WI38 (cell line): ENCODE measurements around the gene TAF11L3.
"Not testable (repeated sequence)": the region's sequence is repeated elsewhere in the genome, so short reads cannot be mapped to it uniquely, and the experiment has no call there.

Experiments
- H3K4me3 ChIP-seq: 2 replicates; pipeline ENCODE4 v1.5.1; 2011; ENCODE audit warnings: low read depth, mild to moderate bottlenecking, control low read depth, low read length
- CTCF ChIP-seq: IDR thresholded peaks from 2 replicates; pipeline ENCODE4 v1.5.1; 2012; ENCODE audit warnings: low read depth, mild to moderate bottlenecking, control low read depth, low read length

The TAF11L3 gene

GRCh38 chr5:17492770-17493169, 25.4 kb upstream of the TAF11L3 start:
- H3K4me3 ChIP-seq = no peak overlapping the region
- no peak for TF ChIP-seq CTCF

DNA sequence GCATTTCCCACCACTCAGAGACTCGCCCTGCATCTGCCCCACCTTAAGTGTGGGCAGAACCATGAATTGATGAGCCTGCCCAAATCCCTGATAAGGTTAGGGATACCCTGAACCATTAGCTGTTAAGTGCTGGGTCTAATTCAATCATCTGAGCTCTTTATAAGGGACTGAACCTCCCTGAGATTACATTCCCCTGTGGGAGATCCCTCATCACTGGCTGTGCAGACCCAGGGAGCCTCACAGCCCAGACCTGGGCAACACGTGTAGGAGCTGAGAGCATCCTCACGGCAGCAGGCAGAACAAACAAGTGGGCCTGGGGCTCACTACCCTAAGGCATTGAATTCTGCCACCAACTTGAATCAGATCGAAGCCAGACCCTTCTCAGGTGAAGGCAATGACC, 20.7 kb upstream of the TAF11L3 start:
- TF ChIP-seq CTCF = no peak
- no peak overlapping the region for H3K4me3 ChIP-seq

- H3K4me3 ChIP-seq = not testable (repeated sequence)
These were observed 20.2 kb upstream of the TAF11L3 start, which contains the start of gene TAF11L2 for GRCh38 chr5:17497931-17498330. Gene TAF11L2, plus strand, starts transcription at chr5:17498231.

- no peak for TF ChIP-seq CTCF
- no peak overlapping the region for H3K4me3 ChIP-seq
These were observed 6.3 kb upstream of the TAF11L3 start for GRCh38 chr5:17511775-17512325.

DNA sequence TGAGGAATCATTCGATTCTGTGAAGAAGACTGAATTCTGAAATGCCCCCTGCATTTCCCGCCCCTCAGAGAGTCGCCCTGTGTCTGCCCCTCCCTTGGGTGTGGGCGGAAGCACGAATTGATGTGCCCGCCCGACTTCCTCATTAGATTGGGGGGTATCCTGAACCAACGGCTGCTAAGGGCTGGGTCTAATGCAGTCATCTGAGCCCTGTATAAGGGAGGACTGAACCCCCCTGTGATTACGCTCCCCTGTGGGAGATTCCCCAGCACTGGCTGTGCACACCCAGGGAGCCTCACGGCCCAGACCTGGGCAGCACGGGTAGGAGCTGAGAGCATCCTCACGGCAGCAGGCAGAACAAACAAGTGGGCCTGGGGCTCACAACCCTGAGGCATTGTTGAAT, 641 bp upstream of the TAF11L3 start:
- not testable (repeated sequence) for H3K4me3 ChIP-seq

DNA sequence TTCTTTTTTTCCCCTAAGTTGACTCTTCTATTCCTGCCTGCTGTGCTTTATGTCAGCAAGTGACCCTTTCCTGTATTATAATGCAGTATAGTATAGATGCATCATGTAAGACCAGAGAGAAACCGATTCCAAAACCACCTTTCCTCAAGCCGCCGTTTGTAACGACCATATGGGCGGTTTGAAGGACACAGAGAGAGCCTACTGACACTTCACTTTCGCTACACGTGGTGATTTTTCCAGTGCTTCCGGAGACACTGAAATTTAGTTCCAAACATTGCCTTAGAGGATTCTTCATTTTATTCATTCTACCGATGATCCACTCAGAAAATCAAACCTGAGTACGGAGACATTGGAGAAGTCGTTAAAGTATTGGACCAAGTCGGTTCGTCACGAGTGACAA, 1.3 kb downstream of the TAF11L3 start:
- H3K4me3 ChIP-seq = not testable (repeated sequence)

DNA sequence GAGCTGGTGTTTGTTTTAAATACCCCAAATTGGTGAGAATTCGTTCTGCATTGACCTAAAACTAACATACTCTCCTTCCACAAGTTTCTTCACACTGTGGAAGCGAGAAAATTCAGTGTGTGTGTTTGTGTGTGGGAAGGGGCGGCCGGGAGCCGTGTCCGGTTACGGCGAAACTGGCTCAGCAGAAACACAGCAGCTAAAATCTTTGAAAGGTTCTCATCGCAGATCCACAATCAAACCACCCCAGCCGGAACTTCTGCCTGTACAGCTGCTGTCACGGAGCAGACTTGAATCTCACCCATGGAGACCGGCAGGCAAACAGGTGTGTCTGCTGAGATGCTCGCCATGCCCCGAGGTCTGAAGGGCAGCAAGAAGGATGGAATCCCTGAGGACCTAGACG, 3.3 kb downstream of the TAF11L3 start, which contains the start of gene TAF11L4:
TSS of gene TAF11L4 (plus strand) at position 301 of the 400 bp plus-strand sequence.
- H3K4me3 ChIP-seq = not testable (repeated sequence)

- H3K4me3 ChIP-seq = not testable (repeated sequence)
These were observed 6.8 kb downstream of the TAF11L3 start, which contains the start of gene TAF11L5 for GRCh38 chr5:17524935-17525334. Gene TAF11L5, plus strand, starts transcription at chr5:17525235.

DNA sequence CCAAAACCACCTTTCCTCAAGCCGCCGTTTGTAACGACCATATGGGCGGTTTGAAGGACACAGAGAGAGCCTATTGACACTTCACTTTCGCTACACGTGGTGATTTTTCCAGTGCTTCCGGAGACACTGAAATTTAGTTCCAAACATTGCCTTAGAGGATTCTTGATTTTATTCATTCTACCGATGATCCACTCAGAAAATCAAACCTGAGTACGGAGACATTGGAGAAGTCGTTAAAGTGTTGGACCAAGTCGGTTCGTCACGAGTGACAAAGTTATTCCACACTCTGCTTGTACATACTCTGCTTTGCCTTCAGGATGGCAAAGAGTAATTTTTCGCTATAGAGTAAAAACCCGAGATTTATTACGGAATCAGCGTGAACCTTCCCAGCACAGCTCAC, 8.3 kb downstream of the TAF11L3 start:
- not testable (repeated sequence) for H3K4me3 ChIP-seq

GRCh38 chr5:17528369-17528768, 10.2 kb downstream of the TAF11L3 start, which contains the start of gene TAF11L6:
Gene TAF11L6, plus strand, starts transcription at chr5:17528669.
- H3K4me3 ChIP-seq = not testable (repeated sequence)
